SHP77 (cell line): ENCODE data around the gene ATXN7L1.

Experiments used
- DNase-seq, 2 experiments: peaks; one replicate each; lab custom pipeline; 2025; lab: John Stamatoyannopoulos, UW

ATXN7L1 gene

DNA sequence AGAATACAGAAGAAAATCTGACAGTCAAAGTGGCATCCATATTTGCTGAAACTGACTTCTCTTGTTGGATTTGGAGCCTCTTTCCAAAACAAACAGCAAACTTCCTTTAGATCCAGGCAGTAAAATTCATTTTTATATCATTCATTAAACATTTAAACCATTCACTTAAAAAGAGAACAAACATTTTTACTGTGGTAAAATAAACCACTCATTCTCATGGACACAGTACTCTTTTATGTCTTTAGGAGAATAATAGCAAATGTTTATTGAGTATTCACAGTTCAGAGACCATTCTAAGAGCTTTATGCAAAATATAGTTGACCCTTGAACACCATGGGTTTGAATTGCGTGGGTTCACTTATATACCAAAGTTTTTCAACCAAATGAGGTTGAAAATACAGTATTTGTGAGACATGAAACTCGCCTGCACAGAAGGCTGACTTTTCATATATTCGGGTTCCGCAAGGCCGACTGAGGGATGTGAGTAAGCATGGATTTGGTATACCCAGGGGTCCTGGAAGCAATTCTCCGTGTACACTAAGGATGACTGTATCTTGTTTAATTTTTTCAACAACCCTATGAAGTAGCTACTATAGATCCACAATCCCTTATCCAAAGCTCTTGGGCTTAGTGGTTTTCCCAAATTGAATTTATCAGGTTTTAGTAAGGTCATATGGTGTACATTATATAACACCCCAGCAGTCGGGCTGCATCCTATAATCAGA lies 49.1 kb downstream of the ATXN7L1 start:
- DNase-seq = no peak

- no peak for DNase-seq
Observed at GRCh38 chr7:105826143-105826542, 50.3 kb downstream of the ATXN7L1 start.

- DNase-seq = no peak
Observed at GRCh38 chr7:105825371-105825770, 51.0 kb downstream of the ATXN7L1 start.

GRCh38 chr7:105822806-105823205 lies 53.6 kb downstream of the ATXN7L1 start:
- no peak for DNase-seq

DNA sequence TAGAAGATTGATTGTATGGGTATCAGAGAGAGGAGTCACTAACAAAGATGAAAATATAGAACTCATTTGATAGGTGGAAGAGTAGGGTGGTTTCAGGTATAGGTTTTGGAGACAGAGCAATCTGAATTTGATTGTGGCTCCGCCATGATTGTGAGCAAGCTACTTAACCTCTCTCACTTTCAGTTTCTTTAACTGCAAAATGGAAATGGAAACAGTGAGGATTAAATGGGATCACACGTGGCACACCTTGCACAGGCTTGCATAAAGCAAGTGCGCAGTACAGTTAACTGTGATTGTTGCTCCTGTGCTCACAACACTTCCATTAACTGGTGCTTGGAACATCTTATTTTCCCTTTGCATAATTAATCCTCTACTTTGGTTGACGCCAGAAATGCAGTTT lies 54.9 kb downstream of the ATXN7L1 start:
- DNase-seq = no peak

DNA sequence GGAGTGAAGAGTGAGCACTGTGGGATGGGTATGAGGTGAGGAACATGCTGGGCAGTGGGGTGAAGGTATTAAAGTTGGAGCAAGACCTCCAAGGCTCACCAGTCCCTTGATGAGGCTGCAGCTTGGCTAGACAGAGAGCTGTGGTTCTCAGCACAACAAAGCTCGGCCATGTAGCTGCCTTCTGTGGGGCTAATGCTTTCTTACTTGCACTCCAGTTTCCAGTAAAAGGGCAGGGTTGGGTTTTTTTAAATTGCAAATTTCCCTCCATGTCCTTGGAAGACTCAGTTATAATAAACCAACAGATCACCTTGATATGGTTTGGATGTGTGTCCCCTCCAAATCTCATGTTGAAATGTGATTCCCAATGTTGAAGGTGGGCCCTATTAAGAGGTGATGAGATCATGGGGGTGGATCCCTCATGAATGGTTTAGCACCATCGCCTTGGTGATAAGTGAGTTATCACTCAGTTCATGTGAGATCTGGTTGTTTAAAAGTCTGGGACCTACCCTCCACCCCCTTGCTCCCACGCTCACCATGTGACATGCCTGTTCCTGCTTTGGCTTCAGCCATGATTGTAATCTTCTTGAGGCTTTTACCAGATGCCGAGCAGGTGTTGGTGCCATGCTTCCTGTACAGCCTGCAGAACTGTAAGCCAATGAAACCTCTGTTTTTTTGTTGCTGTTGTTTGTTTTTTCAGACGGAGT lies 55.9 kb downstream of the ATXN7L1 start:
- DNase-seq = no peak

- DNase-seq = no peak
Observed at GRCh38 chr7:105819559-105819958, 56.8 kb downstream of the ATXN7L1 start.

DNA sequence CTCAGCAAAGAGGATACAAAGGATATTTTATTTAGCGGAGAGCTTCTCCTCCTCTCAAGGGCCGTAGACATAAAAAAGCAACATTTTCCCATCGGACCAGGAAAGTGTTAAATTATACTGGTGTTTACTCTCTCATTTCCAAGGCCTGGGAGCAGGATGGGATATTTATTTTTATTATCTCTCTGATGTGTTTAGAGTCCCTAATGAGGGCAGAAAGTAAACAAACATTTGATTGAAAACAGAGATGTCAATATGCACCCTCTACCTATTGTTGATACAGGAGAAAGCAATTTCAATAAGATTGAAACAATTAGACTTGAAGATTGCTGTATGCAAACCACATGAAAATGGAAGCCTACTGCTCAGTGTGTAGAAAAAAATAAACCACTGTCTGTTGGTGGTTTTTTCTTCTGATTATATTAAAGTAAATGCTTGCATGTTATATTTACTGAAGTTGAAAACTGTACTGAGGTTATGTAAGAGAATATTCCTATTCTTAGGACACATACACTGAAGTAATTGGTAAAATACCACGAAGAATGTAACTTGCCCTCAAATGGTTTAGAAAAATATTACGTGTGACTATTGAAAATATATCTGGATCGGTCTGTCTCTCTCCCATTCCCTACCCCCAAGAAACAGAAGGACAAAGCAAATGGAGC lies 59.3 kb downstream of the ATXN7L1 start:
- DNase-seq = no peak

- DNase-seq = no peak
Observed at GRCh38 chr7:105816266-105816843, 60.0 kb downstream of the ATXN7L1 start.

DNA sequence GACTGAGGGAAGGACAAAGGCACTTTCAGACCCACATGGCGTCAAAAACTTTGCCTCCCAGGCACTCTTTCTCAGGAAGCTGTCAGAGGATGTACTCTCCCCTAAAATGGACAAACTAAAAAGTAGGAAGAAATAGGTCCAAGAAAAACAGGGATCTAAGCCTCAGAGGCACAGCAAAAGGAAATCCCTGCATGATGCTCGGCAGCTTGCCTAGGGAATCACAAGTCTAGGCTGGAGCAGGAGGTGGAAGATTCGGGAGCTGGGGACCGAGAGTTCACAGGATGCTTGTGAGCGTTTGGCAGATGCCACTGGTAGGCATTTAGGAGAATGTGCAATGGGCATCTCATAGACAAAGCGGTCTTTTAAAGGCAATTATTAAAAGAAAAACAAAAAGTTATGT lies 60.8 kb downstream of the ATXN7L1 start:
- no peak for DNase-seq

DNA sequence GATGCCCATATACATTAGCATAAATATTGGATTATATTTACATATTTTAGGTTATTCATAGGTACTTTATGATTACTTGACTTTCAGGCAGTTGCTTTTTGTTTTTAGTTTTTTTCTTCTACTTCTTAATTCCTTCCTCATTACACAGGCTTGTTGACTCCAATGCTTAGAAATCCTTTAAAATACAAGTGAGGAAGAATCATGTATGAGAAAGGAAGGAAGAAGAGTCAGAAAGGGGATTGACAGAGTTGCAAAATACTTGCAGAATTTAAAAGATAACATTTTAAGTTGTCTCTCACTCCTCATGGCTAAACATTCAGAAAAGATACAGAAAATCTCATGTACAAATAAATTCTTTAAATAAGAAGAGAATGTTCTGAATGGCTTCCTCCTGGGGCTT lies 61.9 kb downstream of the ATXN7L1 start:
- DNase-seq = no peak

- DNase-seq = no peak
Observed at GRCh38 chr7:105811189-105811847, 65.1 kb downstream of the ATXN7L1 start.

DNA sequence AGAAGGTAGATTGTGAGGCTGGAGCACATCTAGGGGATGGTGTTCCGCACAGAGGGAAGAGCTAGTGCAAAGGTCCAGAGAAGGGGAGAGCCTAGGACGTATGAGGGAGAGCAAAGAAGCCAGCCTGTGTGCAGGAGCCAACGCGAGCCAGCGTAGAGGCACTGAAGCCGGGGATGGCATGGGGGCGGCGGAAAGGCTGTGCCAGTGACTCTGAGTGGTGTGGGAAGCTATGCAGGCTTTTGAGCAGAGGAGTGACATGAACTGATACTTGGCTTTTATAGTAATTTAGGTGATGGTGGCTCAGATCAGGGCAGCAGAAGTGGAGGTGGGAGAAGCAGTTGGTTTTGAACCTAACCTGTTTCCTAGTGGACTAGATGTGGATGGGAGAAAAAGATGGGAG lies 65.8 kb downstream of the ATXN7L1 start:
- no peak for DNase-seq

- DNase-seq = no peak
Observed at GRCh38 chr7:105808703-105809590, 67.5 kb downstream of the ATXN7L1 start.

GRCh38 chr7:105808209-105808608 lies 68.2 kb downstream of the ATXN7L1 start:
- DNase-seq = no peak

DNA sequence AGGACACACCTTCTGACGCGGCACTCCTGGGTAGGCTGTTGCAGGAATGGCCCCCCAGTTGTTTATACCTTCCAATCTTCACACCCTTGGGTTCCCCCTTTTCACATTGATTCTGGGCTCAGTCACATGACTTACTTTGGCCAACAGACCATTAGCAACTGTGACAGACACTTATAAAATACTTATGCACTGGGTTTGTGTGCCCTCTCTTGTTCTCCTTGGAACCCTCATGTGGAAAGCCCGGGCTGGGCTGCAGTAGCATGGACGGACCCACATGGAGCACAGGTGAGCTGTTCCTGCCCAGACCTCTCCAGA lies 69.0 kb downstream of the ATXN7L1 start:
- DNase-seq = no peak

DNA sequence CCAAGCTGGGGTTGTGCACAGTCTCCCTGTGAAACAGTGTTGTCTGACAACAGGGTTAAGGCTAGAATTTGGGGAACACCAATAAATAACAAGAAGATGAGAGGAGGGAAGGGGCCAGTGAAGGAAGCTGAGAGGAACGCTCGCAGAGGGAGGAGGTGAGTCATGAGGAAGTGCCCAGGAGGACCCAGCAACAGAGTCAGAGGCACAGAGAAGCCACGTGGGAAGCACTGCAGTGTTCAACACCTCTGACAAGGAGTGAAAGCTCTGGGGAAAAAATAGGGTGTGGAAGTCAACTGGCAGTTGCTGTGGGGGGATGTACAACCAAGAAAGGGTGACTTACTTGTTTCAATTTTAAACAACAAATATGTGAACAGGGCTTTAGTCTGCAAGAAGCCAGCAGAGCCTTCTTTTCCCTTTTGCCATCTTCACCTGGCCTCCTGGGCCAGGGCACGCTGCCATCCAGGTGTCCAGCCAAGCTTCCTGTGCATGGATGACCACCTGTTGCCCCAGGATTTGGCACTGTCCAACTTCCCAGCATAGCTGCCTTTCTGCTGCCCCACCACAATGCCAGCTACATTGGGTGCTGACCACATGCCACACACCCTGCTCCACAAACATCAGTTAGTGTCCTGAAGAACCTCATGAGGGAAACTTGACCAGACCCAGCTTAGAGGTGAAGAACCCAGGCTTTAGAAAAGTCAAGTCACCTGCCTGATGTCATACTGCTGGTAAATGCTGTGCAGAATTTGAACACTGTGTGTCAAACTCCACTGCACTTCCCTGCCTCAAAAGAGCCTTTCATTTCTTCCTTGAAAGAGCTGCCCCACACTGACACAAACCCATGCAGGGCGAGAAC lies 69.6 kb downstream of the ATXN7L1 start:
- DNase-seq = no peak

- DNase-seq = no peak
Observed at GRCh38 chr7:105805447-105806019, 70.9 kb downstream of the ATXN7L1 start.

GRCh38 chr7:105803429-105803736 lies 73.0 kb downstream of the ATXN7L1 start:
- no peak for DNase-seq
